ENCODE measurements around the gene SLFNL1. TPM values are rescaled to one million over a fixed set of nuclear protein-coding genes. Genes with fewer than 3 reads are reported as not detected.

SLFNL1 gene
- total RNA-seq, 1 donor: 0.72 TPM

DNA sequence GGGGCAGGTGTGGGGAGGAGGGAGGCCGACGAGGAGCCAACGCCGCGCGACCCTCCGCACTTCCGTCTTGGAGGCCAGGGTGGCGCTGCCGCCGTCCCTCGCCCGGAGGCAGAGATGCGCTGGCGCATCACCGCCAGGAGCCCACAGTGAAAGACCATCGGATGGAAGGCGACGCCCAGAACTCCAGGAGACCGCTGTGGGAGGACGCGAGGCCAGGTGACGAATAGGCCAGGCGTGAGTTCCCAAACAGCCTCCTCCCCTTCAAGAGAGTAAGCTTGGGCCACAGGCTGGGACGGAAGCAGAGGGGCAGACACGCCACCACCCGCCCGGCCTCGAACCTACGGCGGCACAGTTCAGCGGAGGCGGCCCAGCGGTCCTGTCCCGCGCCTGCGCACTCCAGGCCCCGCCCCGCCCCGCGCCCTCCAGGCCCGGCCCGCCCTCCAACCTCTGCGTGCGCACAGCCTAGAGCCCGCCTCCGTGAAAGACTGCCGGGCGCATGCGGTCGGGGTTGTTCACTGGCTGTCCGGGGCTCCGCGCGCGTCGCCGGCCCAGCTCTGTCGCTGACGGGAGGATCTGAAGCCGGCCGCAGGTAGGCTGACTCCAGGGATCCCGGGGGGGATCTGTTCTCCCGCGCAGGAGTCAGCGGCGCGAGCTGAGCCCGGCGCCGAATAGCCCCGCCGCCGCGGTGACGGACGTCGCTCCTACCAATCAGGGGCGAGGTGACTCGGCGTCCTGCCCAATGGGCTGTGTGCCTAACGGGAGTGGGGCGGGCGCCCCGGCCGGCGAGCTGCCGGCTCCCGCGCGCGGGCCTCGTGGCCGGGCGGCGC, 42.1 kb downstream of the SLFNL1 start, which contains the start of gene CTPS1:
Gene CTPS1, plus strand, starts transcription at position 456 of the 827 bp plus-strand sequence. CDS start 3,595 bp downstream, outside the sequence.
- DNase-seq (ENCODE audit: insufficient read length, low spot score, missing footprints): peak; percentile 99
- Histone ChIP-seq H3K4me3 (ENCODE audit: insufficient read depth, low read length) (peak within 1 kb of the TSS; percentile 80), H2AFZ (ENCODE audit: low read length) (peak within 1 kb of the TSS; percentile 98), H3K79me2 (ENCODE audit: insufficient read depth, low read length) (peaks cover 50% of the 10 kb centered on the region), H3K4me2 (ENCODE audit: insufficient read depth, low read length) (peak within 1 kb of the TSS; percentile 90), H3K9me3 (ENCODE audit: low read depth, low read length) (no peaks in the 10 kb centered on the region), H3K27ac (ENCODE audit: low read depth, low read length) (peak within 1 kb of the TSS; percentile 89), H3K4me1 (ENCODE audit: insufficient read depth, low read length) (peaks cover 46% of the 10 kb centered on the region), H3K27me3 (ENCODE audit: insufficient read depth, low read length) (no peaks in the 10 kb centered on the region), H4K20me1 (ENCODE audit: insufficient read depth, low read length) (peaks cover 13% of the 10 kb centered on the region), H3K36me3 (ENCODE audit: insufficient read depth, low read length) (peaks cover 6% of the 10 kb centered on the region)
- TF ChIP-seq, protein P1, sequence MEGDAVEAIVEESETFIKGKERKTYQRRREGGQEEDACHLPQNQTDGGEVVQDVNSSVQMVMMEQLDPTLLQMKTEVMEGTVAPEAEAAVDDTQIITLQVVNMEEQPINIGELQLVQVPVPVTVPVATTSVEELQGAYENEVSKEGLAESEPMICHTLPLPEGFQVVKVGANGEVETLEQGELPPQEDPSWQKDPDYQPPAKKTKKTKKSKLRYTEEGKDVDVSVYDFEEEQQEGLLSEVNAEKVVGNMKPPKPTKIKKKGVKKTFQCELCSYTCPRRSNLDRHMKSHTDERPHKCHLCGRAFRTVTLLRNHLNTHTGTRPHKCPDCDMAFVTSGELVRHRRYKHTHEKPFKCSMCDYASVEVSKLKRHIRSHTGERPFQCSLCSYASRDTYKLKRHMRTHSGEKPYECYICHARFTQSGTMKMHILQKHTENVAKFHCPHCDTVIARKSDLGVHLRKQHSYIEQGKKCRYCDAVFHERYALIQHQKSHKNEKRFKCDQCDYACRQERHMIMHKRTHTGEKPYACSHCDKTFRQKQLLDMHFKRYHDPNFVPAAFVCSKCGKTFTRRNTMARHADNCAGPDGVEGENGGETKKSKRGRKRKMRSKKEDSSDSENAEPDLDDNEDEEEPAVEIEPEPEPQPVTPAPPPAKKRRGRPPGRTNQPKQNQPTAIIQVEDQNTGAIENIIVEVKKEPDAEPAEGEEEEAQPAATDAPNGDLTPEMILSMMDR (IDR thresholded peaks at IDR 0.05; ENCODE audit: extremely low read depth, low read depth, low read length): no peak

DNA sequence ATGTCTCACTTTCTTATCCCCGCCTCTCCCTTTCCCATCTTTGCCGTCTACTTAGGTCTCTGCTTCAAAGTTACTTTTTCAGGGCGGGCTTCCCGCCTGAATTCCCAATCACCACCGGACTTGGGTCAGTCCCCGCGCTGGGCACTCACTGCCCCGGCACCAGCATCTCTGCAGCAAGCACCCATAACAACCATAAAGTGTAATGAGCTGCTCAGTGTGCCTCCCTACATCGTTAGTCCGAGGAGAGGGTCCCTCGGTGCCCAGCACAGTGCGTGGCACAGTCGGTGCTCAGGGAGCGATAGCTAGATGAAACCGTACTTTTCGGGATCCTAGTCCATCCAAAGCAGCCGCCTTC, 42.7 kb downstream of the SLFNL1 start:
- H3K9me3 ChIP-seq (ENCODE audit: low read depth, low read length): no peaks in the 10 kb centered on the region
- peaks cover 40% of the 10 kb centered on the region for H3K4me1 ChIP-seq (ENCODE audit: insufficient read depth, low read length)
- no peak for DNase-seq (ENCODE audit: insufficient read length, low spot score, missing footprints)
- TF ChIP-seq, protein P1 (IDR thresholded peaks at IDR 0.05; ENCODE audit: extremely low read depth, low read depth, low read length): no peak
- H2AFZ ChIP-seq (ENCODE audit: low read length): peak overlapping the region; percentile 98
- peak overlapping the region; percentile 89 for H3K27ac ChIP-seq (ENCODE audit: low read depth, low read length)
- peaks cover 6% of the 10 kb centered on the region for H3K36me3 ChIP-seq (ENCODE audit: insufficient read depth, low read length)
- peaks cover 44% of the 10 kb centered on the region for H3K79me2 ChIP-seq (ENCODE audit: insufficient read depth, low read length)
- no peaks in the 10 kb centered on the region for H3K27me3 ChIP-seq (ENCODE audit: insufficient read depth, low read length)
- H3K4me2 ChIP-seq (ENCODE audit: insufficient read depth, low read length): peak overlapping the region; percentile 90
- peak overlapping the region; percentile 80 for H3K4me3 ChIP-seq (ENCODE audit: insufficient read depth, low read length)
- peaks cover 13% of the 10 kb centered on the region for H4K20me1 ChIP-seq (ENCODE audit: insufficient read depth, low read length)

DNA sequence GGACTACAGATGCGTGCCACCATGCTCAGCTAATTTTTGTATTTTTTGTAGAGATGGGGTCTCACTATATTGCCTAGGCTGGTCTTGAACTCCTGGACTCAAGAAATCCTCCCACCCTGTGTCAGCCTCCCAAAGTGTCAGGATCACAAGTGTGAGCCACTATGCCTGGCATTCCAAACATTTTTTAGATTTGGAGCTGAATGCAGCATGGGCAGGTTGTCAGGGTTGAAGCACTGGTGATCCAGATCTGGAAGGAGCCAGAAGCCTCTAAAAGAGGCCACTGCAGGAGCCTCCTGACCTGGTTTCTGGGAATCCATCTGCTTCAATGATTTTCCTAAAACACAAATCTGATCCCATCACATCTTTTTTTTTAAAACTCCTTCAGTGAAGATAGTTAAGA, 43.8 kb downstream of the SLFNL1 start:
- no peak for DNase-seq (ENCODE audit: insufficient read length, low spot score, missing footprints)
- peaks cover 29% of the 10 kb centered on the region for H3K4me1 ChIP-seq (ENCODE audit: insufficient read depth, low read length)
- H3K27ac ChIP-seq (ENCODE audit: low read depth, low read length): peak overlapping the region; percentile 69

More for the DNA sequence above, 43.8 kb downstream of the SLFNL1 start:
- no peak overlapping the region for H2AFZ ChIP-seq (ENCODE audit: low read length)
- H3K79me2 ChIP-seq (ENCODE audit: insufficient read depth, low read length): peaks cover 33% of the 10 kb centered on the region
- TF ChIP-seq, protein P1 (IDR thresholded peaks at IDR 0.05; ENCODE audit: extremely low read depth, low read depth, low read length): no peak
- H3K4me2 ChIP-seq (ENCODE audit: insufficient read depth, low read length): no peak overlapping the region
- H3K9me3 ChIP-seq (ENCODE audit: low read depth, low read length): no peaks in the 10 kb centered on the region
- H3K36me3 ChIP-seq (ENCODE audit: insufficient read depth, low read length): no peaks in the 10 kb centered on the region
- H4K20me1 ChIP-seq (ENCODE audit: insufficient read depth, low read length): peaks cover 10% of the 10 kb centered on the region
- H3K27me3 ChIP-seq (ENCODE audit: insufficient read depth, low read length): no peaks in the 10 kb centered on the region
- H3K4me3 ChIP-seq (ENCODE audit: insufficient read depth, low read length): no peak overlapping the region
